CD14-positive monocyte (primary cell): ENCODE measurements around the gene MYO16. TPM values are rescaled to one million over a fixed set of nuclear protein-coding genes. Genes with fewer than 3 reads are reported as not detected.

Source experiments
- DNase-seq, 3 donors: peaks; one replicate each; pipeline ENCODE4 v3.0.0-alpha.2; 2011 to 2022
- H2AFZ ChIP-seq: 2 replicates; pipeline ENCODE4 v1.6.0; 2012; ENCODE audit warnings: mild to moderate bottlenecking, low read depth, low read length, inconsistent platforms; ENCODE audit not compliant: insufficient read depth, poor library complexity, severe bottlenecking
- H3K27ac ChIP-seq, 2 donors: 1 replicate in 1 of 2; 2 replicates in 1 of 2; pipeline ENCODE4 v1.5.1; 2012 to 2013; ENCODE audit warnings: low read length in 2 of 2, control low read depth in 1 of 2, inconsistent platforms in 1 of 2, low read depth in 1 of 2, mild to moderate bottlenecking in 1 of 2
- H3K27me3 ChIP-seq, 2 donors: one replicate each; pipeline versions ENCODE4 v1.6.0 to v1.6.1; 2011 to 2013; ENCODE audit warnings: low read length in 2 of 2; ENCODE audit not compliant: control insufficient read depth in 2 of 2, insufficient read depth in 2 of 2
- H3K36me3 ChIP-seq, 2 donors: replicated peaks in 1 of 2; 1 replicate in 1 of 2; 2 replicates in 1 of 2; pipeline versions ENCODE4 v1.5.1 to v1.6.1; 2012 to 2013; ENCODE audit warnings: low read length in 2 of 2, control low read depth in 1 of 2, inconsistent platforms in 1 of 2, mild to moderate bottlenecking in 1 of 2; ENCODE audit not compliant: insufficient read depth in 2 of 2, control insufficient read depth in 1 of 2
- H3K4me1 ChIP-seq, 2 donors: 1 replicate in 1 of 2; 2 replicates in 1 of 2; pipeline versions ENCODE4 v1.5.1 to v1.6.1; 2012 to 2013; ENCODE audit warnings: low read length in 2 of 2, control low read depth in 1 of 2, inconsistent platforms in 1 of 2, mild to moderate bottlenecking in 1 of 2, moderate library complexity in 1 of 2; ENCODE audit not compliant: insufficient read depth in 2 of 2, control insufficient read depth in 1 of 2
- H3K4me2 ChIP-seq: replicated peaks from 2 replicates; pipeline ENCODE3; 2012; ENCODE audit warnings: low read length, moderate library complexity, mild to moderate bottlenecking; ENCODE audit not compliant: poor library complexity, severe bottlenecking; ENCODE audit errors: extremely low read depth
- H3K4me3 ChIP-seq, 3 experiments: fragments of 200-600 bp in 1 of 3; sonication (generic) in 1 of 3; replicated peaks in 1 of 3; 1 replicate in 2 of 3; 2 replicates in 1 of 3; pipeline ENCODE4 v1.5.1; 2011 to 2013; ENCODE audit warnings: low read length in 3 of 3, mild to moderate bottlenecking in 3 of 3, control low read depth in 2 of 3, low read depth in 2 of 3, inconsistent platforms in 1 of 3, moderate library complexity in 1 of 3
- H3K79me2 ChIP-seq: 2 replicates; pipeline ENCODE4 v1.6.0; 2012; ENCODE audit warnings: mild to moderate bottlenecking, control low read depth, inconsistent platforms, low read length, moderate library complexity; ENCODE audit not compliant: insufficient read depth
- H3K9ac ChIP-seq: 2 replicates; pipeline ENCODE4 v1.6.0; 2017; ENCODE audit warnings: low read length, mild to moderate bottlenecking; ENCODE audit not compliant: insufficient read depth, poor library complexity, severe bottlenecking
- H3K9me3 ChIP-seq, 2 donors: replicated peaks in 1 of 2; 1 replicate in 1 of 2; 2 replicates in 1 of 2; pipeline versions ENCODE4 v1.5.1 to v1.6.1; 2012 to 2013; ENCODE audit warnings: low read length in 2 of 2, control low read depth in 1 of 2; ENCODE audit not compliant: control insufficient read depth in 1 of 2, insufficient read depth in 1 of 2
- H4K20me1 ChIP-seq: 2 replicates; pipeline ENCODE4 v1.6.0; 2012; ENCODE audit warnings: mild to moderate bottlenecking, low read length, control low read depth, moderate library complexity; ENCODE audit not compliant: insufficient read depth
- H3K27ac Mint-ChIP-seq, 7 donors: one replicate each; pipeline ENCODE4 v1.8.0; 2020; ENCODE audit warnings: mild to moderate bottlenecking in 7 of 7, mixed read lengths in 7 of 7, moderate library complexity in 6 of 7, inconsistent platforms in 2 of 7
- H3K27me3 Mint-ChIP-seq, 3 donors: one replicate each; pipeline ENCODE4 v1.8.0; 2021 to 2022; ENCODE audit warnings: low read depth in 3 of 3, mild to moderate bottlenecking in 3 of 3, mixed read lengths in 3 of 3, moderate library complexity in 3 of 3, inconsistent platforms in 1 of 3
- H3K36me3 Mint-ChIP-seq, 2 donors: one replicate each; pipeline ENCODE4 v1.8.0; 2020; ENCODE audit warnings: mixed read lengths in 2 of 2, inconsistent platforms in 1 of 2, mild to moderate bottlenecking in 1 of 2
- H3K4me1 Mint-ChIP-seq: one replicate; pipeline ENCODE4 v1.8.0; 2020; ENCODE audit warnings: mild to moderate bottlenecking, mixed read lengths
- H3K4me3 Mint-ChIP-seq, 2 donors: one replicate each; pipeline ENCODE4 v1.8.0; 2020; ENCODE audit warnings: mild to moderate bottlenecking in 2 of 2, mixed read lengths in 2 of 2, moderate library complexity in 1 of 2
- H3K9me3 Mint-ChIP-seq, 7 donors: one replicate each; pipeline ENCODE4 v1.8.0; 2020 to 2022; ENCODE audit warnings: mixed read lengths in 7 of 7, mild to moderate bottlenecking in 6 of 7, moderate library complexity in 6 of 7, inconsistent platforms in 2 of 7
- WGBS: methylation state at CpG from one replicate; pipeline ENCODE4 v1.1.5; 2013; ENCODE audit warnings: missing lambda C conversion rate; ENCODE audit not compliant: insufficient coverage; 5-methylcytosine and 5-hydroxymethylcytosine counted together
- intact Hi-C, 2 donors: fragments of 100-400 bp; cut with micrococcal nuclease; formaldehyde crosslinking; loops; one replicate each; pipeline versions ENCODE4 v1.15.0 to v1.15.1; 2023
- polyA plus RNA-seq, 3 donors: library from polyadenylated mRNA; depleted of rRNA in 1 of 3; unstranded in 2 of 3; stranded (reverse) in 1 of 3; fragments of 300-500 nt in 2 of 3; fragments of >200 nt in 1 of 3; fragmentation: Illumina TruSeq in 2 of 3; gene quantifications; 1 replicate in 2 of 3; 2 replicates in 1 of 3; pipeline ENCODE4 v1.2.3, GENCODE V29; 2012 to 2021
- TF ChIP-seq, protein P1 (sequence below): fragments of 200-600 bp; IDR thresholded peaks from one replicate; pipeline ENCODE4 v1.8.0; 2022; ENCODE audit warnings: antibody characterized with exemption, mild to moderate bottlenecking

Gene MYO16
- polyA plus RNA-seq, 3 donors, result not detected

DNA sequence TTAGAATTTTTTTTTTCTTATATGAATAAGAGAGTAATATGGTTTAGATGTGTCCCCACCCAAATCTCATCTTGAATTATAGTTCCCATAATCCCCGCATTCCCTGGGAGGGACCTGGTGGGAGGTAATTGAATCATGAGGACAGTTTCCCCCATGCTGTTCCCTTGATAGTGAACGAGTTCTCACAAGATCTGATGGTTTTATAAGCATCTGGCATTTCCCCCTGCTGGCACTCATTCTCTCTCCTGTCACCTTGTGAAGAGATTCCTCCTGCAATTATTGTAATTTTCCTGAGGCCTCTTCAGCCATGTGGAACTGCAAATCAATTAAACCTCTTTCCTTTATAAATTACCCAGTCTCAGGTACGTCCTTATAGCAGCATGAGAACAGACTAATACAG is 205.7 kb downstream of the MYO16 start:
- H3K4me3 ChIP-seq, result no peak overlapping the region
- Mint-ChIP-seq H3K27ac (no peak overlapping the region), H3K27me3 (no peaks in the 10 kb centered on the region), H3K9me3 (peaks cover 0 to 9% (median 0%) of the 10 kb centered on the region in 7 donors), H3K4me3 (no peak overlapping the region), H3K4me1 (no peaks in the 10 kb centered on the region), H3K36me3 (no peaks in the 10 kb centered on the region)
- no peaks in the 10 kb centered on the region for H3K4me1 ChIP-seq
- H2AFZ ChIP-seq, result no peak overlapping the region
- no peaks in the 10 kb centered on the region for H3K79me2 ChIP-seq
- no peak overlapping the region for H3K4me2 ChIP-seq
- H4K20me1 ChIP-seq, result no peaks in the 10 kb centered on the region
- H3K9me3 ChIP-seq, result no peaks in the 10 kb centered on the region
- no peak overlapping the region for H3K27ac ChIP-seq
- intact Hi-C loops, result no loop called here
- no peak overlapping the region for H3K9ac ChIP-seq
- DNase-seq, result no peak
- no CpG with 5 or more reads among the region's 3 CpGs for WGBS
- TF ChIP-seq, protein P1, sequence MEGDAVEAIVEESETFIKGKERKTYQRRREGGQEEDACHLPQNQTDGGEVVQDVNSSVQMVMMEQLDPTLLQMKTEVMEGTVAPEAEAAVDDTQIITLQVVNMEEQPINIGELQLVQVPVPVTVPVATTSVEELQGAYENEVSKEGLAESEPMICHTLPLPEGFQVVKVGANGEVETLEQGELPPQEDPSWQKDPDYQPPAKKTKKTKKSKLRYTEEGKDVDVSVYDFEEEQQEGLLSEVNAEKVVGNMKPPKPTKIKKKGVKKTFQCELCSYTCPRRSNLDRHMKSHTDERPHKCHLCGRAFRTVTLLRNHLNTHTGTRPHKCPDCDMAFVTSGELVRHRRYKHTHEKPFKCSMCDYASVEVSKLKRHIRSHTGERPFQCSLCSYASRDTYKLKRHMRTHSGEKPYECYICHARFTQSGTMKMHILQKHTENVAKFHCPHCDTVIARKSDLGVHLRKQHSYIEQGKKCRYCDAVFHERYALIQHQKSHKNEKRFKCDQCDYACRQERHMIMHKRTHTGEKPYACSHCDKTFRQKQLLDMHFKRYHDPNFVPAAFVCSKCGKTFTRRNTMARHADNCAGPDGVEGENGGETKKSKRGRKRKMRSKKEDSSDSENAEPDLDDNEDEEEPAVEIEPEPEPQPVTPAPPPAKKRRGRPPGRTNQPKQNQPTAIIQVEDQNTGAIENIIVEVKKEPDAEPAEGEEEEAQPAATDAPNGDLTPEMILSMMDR, result no peak
- no peaks in the 10 kb centered on the region for H3K36me3 ChIP-seq
- no peaks in the 10 kb centered on the region for H3K27me3 ChIP-seq

DNA sequence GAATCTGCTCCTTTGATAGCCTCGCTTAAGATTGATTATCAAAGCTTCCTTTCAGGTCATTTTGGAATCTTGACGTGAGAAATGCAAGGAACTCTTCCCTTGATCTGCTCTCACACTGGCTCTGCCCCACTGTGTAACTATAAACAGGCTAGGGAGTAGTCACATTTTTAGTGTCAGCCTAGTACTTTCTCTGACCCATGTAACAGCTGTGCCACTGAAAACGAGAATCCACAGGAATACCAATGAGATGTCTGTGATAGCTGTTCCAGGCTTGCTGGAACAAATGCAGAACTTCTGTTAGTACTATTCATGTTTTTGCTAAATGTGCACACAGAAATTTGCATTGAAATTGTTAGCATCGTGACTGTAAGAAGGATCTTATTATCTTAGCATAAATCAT is 221.3 kb downstream of the MYO16 start:
- Histone ChIP-seq H3K4me3 (no peak overlapping the region), H3K4me2 (no peak overlapping the region), H3K36me3 (no peaks in the 10 kb centered on the region), H2AFZ (no peak overlapping the region), H3K27ac (no peak overlapping the region), H3K9me3 (no peaks in the 10 kb centered on the region), H3K27me3 (no peaks in the 10 kb centered on the region), H3K9ac (no peak overlapping the region), H3K4me1 (no peaks in the 10 kb centered on the region), H3K79me2 (no peaks in the 10 kb centered on the region), H4K20me1 (no peaks in the 10 kb centered on the region)
- no peaks in the 10 kb centered on the region for H3K4me1 Mint-ChIP-seq
- peaks cover 0 to 7% (median 0%) of the 10 kb centered on the region in 7 donors for H3K9me3 Mint-ChIP-seq
- no peak overlapping the region for H3K27ac Mint-ChIP-seq
- TF ChIP-seq, protein P1, result no peak
- no peak for DNase-seq
- H3K36me3 Mint-ChIP-seq, result no peaks in the 10 kb centered on the region
- intact Hi-C loops, result no loop called here
- 25% methylated on average over 1 of the region's 4 CpGs for WGBS
- peaks cover 0 to 2% (median 0%) of the 10 kb centered on the region in 3 donors for H3K27me3 Mint-ChIP-seq
- no peak overlapping the region for H3K4me3 Mint-ChIP-seq
